NCI-H1417 (cell line): ENCODE measurements around the gene DPPA3.
"Not testable (repeated sequence)": the region's sequence is repeated elsewhere in the genome, so short reads cannot be mapped to it uniquely, and the experiment has no call there.

ENCODE experiments used
- DNase-seq, 3 experiments: peaks; one replicate each; lab custom pipeline; 2025; lab: John Stamatoyannopoulos, UW

The DPPA3 gene

GRCh38 chr12:7711133-7711532 lies at the start of gene DPPA3:
Gene DPPA3, plus strand, starts transcription at chr12:7711433. Its CDS starts 138 bp downstream, at chr12:7711571.
- DNase-seq: no peak

GRCh38 chr12:7661741-7662140 lies 49.5 kb upstream of the DPPA3 start:
- DNase-seq: no peak

GRCh38 chr12:7666595-7666994 lies 44.6 kb upstream of the DPPA3 start:
- no peak for DNase-seq

- no peak for DNase-seq
Observed at GRCh38 chr12:7667125-7667524, 44.1 kb upstream of the DPPA3 start.

- no peak for DNase-seq
Observed at GRCh38 chr12:7668171-7668570, 43.1 kb upstream of the DPPA3 start.

- DNase-seq: not testable (repeated sequence)
Observed at GRCh38 chr12:7675455-7675854, 35.8 kb upstream of the DPPA3 start.

GRCh38 chr12:7677432-7677888 lies 33.8 kb upstream of the DPPA3 start:
- peak in 1 of 3 experiments; percentile 11 for DNase-seq

- no peak for DNase-seq
Observed at GRCh38 chr12:7678744-7679143, 32.5 kb upstream of the DPPA3 start.

GRCh38 chr12:7679251-7680045 lies 31.8 kb upstream of the DPPA3 start:
- DNase-seq: no peak

- no peak for DNase-seq
Observed at GRCh38 chr12:7681535-7681934, 29.7 kb upstream of the DPPA3 start.

- no peak for DNase-seq
Observed at GRCh38 chr12:7693793-7694192, 17.4 kb upstream of the DPPA3 start.

GRCh38 chr12:7694556-7695236 lies 16.5 kb upstream of the DPPA3 start:
- DNase-seq: no peak

- DNase-seq: no peak
Observed at GRCh38 chr12:7695237-7695560, 16.0 kb upstream of the DPPA3 start.

GRCh38 chr12:7695566-7696197 lies 15.6 kb upstream of the DPPA3 start, which contains the start of gene GDF3:
Gene GDF3, minus strand, starts transcription at chr12:7695775. Its CDS starts 47 bp downstream, at chr12:7695728.
- DNase-seq: no peak

GRCh38 chr12:7705846-7706245 lies 5.4 kb upstream of the DPPA3 start:
- no peak for DNase-seq

GRCh38 chr12:7709969-7710675 lies 1.1 kb upstream of the DPPA3 start:
- no peak for DNase-seq

GRCh38 chr12:7712841-7713442 lies 1.7 kb downstream of the DPPA3 start:
- DNase-seq: no peak

- DNase-seq: no peak
Observed at GRCh38 chr12:7716381-7716780, 5.1 kb downstream of the DPPA3 start.

GRCh38 chr12:7719946-7720730 lies 8.9 kb downstream of the DPPA3 start:
- no peak for DNase-seq

- DNase-seq: no peak
Observed at GRCh38 chr12:7723926-7724325, 12.7 kb downstream of the DPPA3 start.

GRCh38 chr12:7729746-7730145 lies 18.5 kb downstream of the DPPA3 start:
- DNase-seq: no peak
